ENCODE results near the gene SRP68.

GRCh38 chr17:76008208-76008607, 64.1 kb downstream of the SRP68 start:
- TF ChIP-seq CTCF (IDR thresholded peaks at IDR 0.05; ENCODE audit: low read length) (no peak), EZH2 (optimal IDR thresholded peaks at IDR 0.05; ENCODE audit: low read depth, low read length) (no peak)

All from MM.1S (cell line).